Activated T-cell treated with anti-CD3 and anti-CD28 coated beads, Interleukin-2, amount 50 U/mL, for 72 hours (primary cell): ENCODE measurements around the gene IL10. TPM values are rescaled to one million over a fixed set of nuclear protein-coding genes. Genes with fewer than 3 reads are reported as not detected.

Experiments used
- ATAC-seq, 2 donors: fragments of 150-1000 bp; cut with Tn5 transposase; replicated peaks in 1 of 2; 2 replicates each; pipeline ENCODE4 v1.10.0; 2021; ENCODE audit warnings: moderate library complexity in 2 of 2, mild to moderate bottlenecking in 1 of 2
- DNase-seq, 2 donors: peaks; one replicate each; pipeline ENCODE4 v3.0.0; 2021 to 2022; ENCODE audit warnings: mixed read lengths in 1 of 2
- H3K27ac Mint-ChIP-seq: one replicate; pipeline ENCODE4 v1.8.0; 2022; ENCODE audit warnings: mild to moderate bottlenecking, moderate library complexity, mixed read lengths
- H3K27me3 Mint-ChIP-seq: one replicate; pipeline ENCODE4 v1.8.0; 2022; ENCODE audit warnings: low read depth, mixed read lengths
- H3K36me3 Mint-ChIP-seq, 2 donors: one replicate each; pipeline ENCODE4 v1.8.0; 2022; ENCODE audit warnings: mixed read lengths in 2 of 2, mild to moderate bottlenecking in 1 of 2; ENCODE audit not compliant: insufficient read depth in 2 of 2
- H3K4me1 Mint-ChIP-seq: one replicate; pipeline ENCODE4 v1.8.0; 2022; ENCODE audit warnings: low read depth, mixed read lengths
- H3K4me3 Mint-ChIP-seq, 2 donors: one replicate each; pipeline ENCODE4 v1.8.0; 2022; ENCODE audit warnings: mild to moderate bottlenecking in 2 of 2, mixed read lengths in 2 of 2, moderate library complexity in 2 of 2
- H3K9me3 Mint-ChIP-seq, 2 donors: one replicate each; pipeline ENCODE4 v1.8.0; 2022; ENCODE audit warnings: mixed read lengths in 2 of 2
- total RNA-seq, 2 donors: library from RNA; stranded (reverse); gene quantifications; one replicate each; pipeline ENCODE4 v1.2.3, GENCODE V29; 2022

IL10 gene
- 1 to 10 TPM in 1 of 2 donors, under 1 TPM in 1; 0.77 to 2.3 TPM for total RNA-seq

DNA sequence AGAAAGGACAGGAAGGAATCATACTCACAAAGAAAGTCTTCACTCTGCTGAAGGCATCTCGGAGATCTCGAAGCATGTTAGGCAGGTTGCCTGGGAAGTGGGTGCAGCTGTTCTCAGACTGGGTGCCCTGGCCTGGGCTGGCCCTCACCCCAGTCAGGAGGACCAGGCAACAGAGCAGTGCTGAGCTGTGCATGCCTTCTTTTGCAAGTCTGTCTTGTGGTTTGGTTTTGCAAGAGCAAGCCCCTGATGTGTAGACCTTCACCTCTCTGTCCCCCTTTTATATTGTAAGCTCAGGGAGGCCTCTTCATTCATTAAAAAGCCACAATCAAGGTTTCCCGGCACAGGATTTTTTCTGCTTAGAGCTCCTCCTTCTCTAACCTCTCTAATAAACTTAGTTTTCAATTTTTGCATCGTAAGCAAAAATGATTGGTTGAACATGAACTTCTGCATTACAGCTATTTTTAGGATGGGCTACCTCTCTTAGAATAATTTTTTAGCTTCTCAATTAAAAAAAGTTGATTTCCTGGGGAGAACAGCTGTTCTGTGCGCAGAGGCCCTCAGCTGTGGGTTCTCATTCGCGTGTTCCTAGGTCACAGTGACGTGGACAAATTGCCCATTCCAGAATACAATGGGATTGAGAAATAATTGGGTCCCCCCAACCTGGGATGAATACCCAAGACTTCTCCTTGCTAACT is at the start of gene IL10:
IL10 (minus strand) TSS at position 252 of the 695 bp plus-strand sequence; CDS start at position 193, 59 bp downstream.
- peak within 1 kb of the TSS; percentile 44 to 60 for H3K4me3 Mint-ChIP-seq
- H3K9me3 Mint-ChIP-seq = no peaks in the 10 kb centered on the region
- peaks cover 40% of the 10 kb centered on the region for H3K27me3 Mint-ChIP-seq
- DNase-seq = no peak
- H3K36me3 Mint-ChIP-seq = no peaks in the 10 kb centered on the region
- H3K27ac Mint-ChIP-seq = no peak within 1 kb of the TSS
- ATAC-seq = no peak
- peaks cover 67% of the 10 kb centered on the region for H3K4me1 Mint-ChIP-seq

DNA sequence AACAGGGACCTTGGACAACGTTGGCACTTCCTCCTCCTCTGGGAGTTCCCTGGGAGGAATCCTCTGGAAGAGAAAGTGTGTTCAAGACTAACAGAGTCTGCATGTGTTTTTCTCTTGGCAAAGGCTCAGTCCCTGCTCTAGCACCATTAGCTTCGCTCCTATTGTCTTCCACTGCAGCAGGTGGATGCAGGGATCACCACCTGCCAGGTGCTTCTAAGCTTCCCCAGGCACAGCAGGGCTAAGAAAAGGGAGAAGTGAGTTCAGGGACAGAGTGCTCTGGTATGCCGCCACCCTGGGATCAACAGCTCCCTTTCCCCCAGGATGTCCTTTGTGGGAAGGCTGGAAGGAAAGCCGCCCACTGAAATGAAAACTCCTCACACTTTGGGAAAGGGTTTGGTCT is 49.2 kb upstream of the IL10 start:
- H3K4me3 Mint-ChIP-seq = no peak overlapping the region

DNA sequence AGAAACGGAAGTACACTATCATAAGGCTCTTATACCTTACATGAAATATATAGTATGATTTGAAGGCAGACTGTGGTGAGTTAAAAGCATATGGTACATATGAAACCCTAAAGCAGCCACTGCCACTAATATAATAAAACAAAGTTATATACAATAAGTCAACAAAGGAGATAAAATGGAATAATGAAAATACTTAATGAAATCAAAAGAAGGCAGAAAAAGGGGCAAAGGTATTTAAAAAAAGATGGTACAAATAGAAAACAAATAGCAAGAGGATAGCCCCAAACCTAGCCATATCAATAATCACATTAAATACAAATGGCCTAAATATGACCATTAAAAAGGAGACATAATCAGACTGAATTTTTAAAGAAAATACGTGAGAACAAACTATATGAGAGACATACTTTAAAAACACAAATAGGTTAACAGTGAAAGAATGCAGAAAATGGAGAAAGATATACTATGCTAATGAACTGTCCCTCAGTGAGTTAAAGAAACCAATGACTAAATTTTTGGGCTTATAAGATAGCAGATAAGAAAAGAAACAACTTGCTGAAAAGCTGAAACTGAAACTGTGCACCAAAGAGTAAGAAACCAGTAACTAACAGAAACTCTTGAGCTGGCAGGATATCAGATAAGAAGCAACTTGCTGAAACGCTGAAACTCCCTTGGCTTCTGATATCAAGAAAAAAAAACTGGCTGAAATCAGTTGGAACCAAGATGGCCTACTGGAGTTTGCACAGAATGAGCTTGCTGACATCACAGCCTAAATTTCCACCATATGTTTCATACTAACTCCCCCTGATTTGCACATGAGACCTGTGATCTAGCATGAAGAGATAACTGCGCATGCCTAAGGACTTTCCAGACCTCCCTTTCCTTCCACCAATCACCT is 44.3 kb upstream of the IL10 start:
- Mint-ChIP-seq H3K27me3 (no peaks in the 10 kb centered on the region), H3K4me3 (peak overlapping the region; percentile 56 to 83), H3K36me3 (peaks cover 3 to 12% of the 10 kb centered on the region in 2 donors), H3K27ac (peak overlapping the region; percentile 83), H3K4me1 (peaks cover 45% of the 10 kb centered on the region), H3K9me3 (peaks cover 2 to 6% of the 10 kb centered on the region in 2 donors)
- peak; percentile 32 to 44 for DNase-seq
- ATAC-seq = peak; percentile 92 to 93

More for the DNA sequence above, 49.2 kb upstream of the IL10 start:
- no peaks in the 10 kb centered on the region for H3K27me3 Mint-ChIP-seq
- peaks cover 21% of the 10 kb centered on the region for H3K4me1 Mint-ChIP-seq
- H3K27ac Mint-ChIP-seq = no peak overlapping the region
- no peak for ATAC-seq
- no peak for DNase-seq
- H3K9me3 Mint-ChIP-seq = no peaks in the 10 kb centered on the region
- H3K36me3 Mint-ChIP-seq = no peaks in the 10 kb centered on the region

DNA sequence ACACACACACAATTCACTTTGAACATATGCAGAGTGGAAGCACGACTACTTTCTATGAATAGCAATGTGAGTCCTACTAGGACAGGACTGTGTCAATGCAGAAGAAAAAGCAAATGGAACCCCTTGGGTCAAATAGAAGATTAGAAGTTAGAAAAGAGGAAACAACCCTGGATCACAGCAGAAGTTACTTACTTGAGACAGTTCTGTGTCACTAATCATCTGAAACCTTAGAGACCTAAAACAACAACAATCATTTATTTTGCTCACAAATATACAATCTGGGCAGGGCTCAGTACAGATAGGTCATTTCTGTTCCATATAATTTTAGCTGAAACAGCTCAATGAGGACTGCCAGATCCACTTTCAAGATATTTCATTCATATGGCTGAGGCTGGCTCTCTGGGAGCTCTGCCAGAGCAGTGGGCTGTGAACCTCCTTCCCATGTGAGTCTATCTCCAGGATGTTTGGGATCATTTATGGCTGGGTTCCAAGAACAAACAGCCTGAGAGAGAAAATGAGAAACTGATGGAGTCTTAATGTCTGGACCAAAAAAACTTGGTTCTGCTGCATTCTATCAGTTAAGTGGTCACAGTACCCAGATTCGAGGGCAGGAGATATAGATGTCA is 42.5 kb upstream of the IL10 start:
- Mint-ChIP-seq H3K27ac (no peak overlapping the region), H3K4me3 (no peak overlapping the region), H3K9me3 (peaks cover 2 to 6% of the 10 kb centered on the region in 2 donors), H3K36me3 (peaks cover 3 to 14% of the 10 kb centered on the region in 2 donors), H3K27me3 (no peaks in the 10 kb centered on the region), H3K4me1 (peaks cover 45% of the 10 kb centered on the region)
- ATAC-seq = no peak
- DNase-seq = no peak

DNA sequence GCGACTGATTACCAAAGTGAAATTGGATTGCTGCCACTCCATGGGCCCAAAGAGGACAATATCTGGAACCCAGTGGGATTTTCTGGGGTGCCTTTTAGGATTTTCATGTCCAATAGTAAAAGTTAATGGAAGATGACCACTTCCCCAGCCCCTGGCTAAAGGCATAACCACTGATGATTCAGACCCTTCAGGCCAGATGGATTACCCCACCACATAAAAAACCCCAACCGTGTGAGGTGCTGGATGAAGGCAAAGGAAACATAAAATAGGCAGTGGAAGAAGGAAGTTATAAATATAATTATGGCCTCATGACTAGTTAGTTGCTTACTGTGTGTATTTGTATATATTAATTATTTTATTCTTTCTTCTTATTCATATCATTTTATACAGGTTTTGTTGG is 40.2 kb upstream of the IL10 start:
- Mint-ChIP-seq H3K27ac (no peak overlapping the region), H3K4me1 (peaks cover 53% of the 10 kb centered on the region), H3K9me3 (peaks cover 2 to 6% of the 10 kb centered on the region in 2 donors), H3K27me3 (no peaks in the 10 kb centered on the region), H3K4me3 (no peak overlapping the region), H3K36me3 (peaks cover 3 to 14% of the 10 kb centered on the region in 2 donors)
- ATAC-seq (no peak), DNase-seq (no peak)

DNA sequence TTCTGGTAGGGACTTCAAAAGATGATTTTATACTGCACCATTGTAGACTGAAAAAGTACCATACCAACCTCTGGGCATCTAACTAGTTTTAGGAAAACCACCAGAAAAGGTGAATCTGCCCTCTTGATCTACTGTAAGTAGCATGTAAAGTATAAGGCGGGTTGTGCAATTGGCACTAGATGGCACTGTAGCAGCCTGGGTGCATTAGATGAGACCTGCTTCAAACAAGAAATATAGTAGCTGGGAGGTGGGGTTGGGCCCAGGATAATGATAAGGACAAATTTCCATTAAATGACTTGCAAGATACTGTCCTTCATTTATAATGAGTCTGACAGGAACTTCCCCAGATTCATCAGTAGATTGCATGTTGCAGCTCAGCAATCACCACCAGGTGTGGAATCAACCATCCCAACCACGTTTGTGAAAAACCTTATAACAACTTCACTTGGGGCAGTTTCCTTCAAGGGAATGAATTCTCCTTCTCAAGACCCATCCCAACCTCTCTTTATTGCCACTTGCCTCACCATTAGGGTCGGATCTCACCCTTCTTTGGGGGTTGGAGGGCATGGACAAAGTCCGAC is 37.3 kb upstream of the IL10 start:
- H3K36me3 Mint-ChIP-seq = peaks cover 3 to 14% of the 10 kb centered on the region in 2 donors
- peaks cover 6% of the 10 kb centered on the region for H3K27me3 Mint-ChIP-seq
- no peak overlapping the region for H3K4me3 Mint-ChIP-seq
- H3K9me3 Mint-ChIP-seq = peaks cover 0 to 6% of the 10 kb centered on the region in 2 donors
- ATAC-seq (peak in 1 of 2 donors; percentile 65), DNase-seq (peak in 1 of 2 donors; percentile 38)
- peaks cover 53% of the 10 kb centered on the region for H3K4me1 Mint-ChIP-seq
- H3K27ac Mint-ChIP-seq = no peak overlapping the region

DNA sequence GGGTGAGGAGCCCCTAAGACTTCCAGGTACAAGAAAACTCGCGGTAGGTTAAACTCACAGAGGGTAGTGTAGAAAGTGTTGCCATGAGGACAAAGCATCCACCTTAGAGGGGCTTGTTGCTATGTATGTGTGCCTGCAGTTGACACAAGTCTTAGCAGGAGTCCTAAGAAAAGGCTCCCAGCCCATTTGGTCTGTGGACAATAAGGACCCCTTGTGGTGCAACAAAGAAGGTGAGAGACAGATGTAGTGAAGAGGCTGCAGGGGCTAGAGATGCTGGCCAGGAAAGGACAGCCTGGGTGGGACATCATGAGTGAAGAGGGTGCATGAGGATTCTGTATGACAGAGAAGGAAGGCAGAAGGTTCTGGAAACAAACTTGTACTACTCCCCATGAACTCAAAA is 36.3 kb upstream of the IL10 start:
- peaks cover 6% of the 10 kb centered on the region for H3K27me3 Mint-ChIP-seq
- H3K36me3 Mint-ChIP-seq = peaks cover 2 to 11% of the 10 kb centered on the region in 2 donors
- ATAC-seq (peak; percentile 80 to 82), DNase-seq (peak; percentile 55 to 60)
- peaks cover 56% of the 10 kb centered on the region for H3K4me1 Mint-ChIP-seq
- H3K9me3 Mint-ChIP-seq = peaks cover 0 to 3% of the 10 kb centered on the region in 2 donors
- H3K4me3 Mint-ChIP-seq = no peak overlapping the region
- H3K27ac Mint-ChIP-seq = no peak overlapping the region

DNA sequence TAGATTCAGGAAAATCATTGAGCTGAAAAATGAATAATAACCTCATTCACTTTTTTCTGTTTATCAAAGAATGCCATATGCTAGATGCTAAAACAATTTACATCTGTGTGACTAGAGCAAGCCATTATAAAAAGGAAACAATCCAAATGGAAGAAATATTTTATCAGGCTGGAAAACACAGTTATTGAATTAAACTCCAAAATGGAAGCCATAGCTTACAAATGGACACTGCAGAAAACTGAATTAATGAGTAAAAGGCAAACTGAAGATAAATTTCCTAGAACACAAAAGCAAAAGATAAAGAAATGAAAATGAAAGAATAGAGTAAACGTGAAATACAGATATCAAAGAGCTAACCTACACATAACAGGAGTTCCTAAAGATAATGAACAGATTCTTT is 33.1 kb upstream of the IL10 start:
- H3K4me3 Mint-ChIP-seq = peak overlapping the region; percentile 2 to 65
- no peak overlapping the region for H3K27ac Mint-ChIP-seq
- H3K4me1 Mint-ChIP-seq = peaks cover 85% of the 10 kb centered on the region
- ATAC-seq = no peak
- peaks cover 17% of the 10 kb centered on the region for H3K27me3 Mint-ChIP-seq
- peaks cover 0 to 3% of the 10 kb centered on the region in 2 donors for H3K36me3 Mint-ChIP-seq
- H3K9me3 Mint-ChIP-seq = no peaks in the 10 kb centered on the region
- DNase-seq = no peak

DNA sequence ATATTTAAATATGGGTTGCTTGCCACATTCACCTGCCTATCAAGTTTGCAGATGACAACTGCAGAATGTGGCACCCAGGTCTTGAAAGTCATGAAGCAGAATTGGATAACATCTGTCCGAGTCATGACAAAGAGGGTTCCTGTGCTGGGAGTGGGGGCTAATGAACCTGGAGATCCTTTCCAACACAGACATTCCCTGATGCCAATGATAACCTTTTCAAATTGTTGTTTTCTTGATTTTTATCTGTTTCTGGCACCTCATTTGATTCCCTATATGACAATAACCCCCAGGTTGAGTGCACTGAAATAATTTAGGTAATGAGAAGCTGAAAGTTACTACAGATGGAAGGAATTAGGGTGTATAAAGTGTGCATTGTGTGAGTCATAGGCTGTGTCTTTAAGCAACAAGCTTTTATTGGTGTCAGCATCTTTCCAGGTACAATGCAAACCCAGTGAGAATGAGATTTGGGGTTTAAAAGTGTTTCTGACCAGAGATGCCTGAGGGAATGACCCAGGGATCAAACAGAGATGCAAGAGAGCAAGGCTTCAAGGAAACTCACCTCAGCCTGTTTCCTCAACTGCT is 32.0 kb upstream of the IL10 start:
- no peak for DNase-seq
- Mint-ChIP-seq H3K27me3 (peaks cover 25% of the 10 kb centered on the region), H3K36me3 (peaks cover 0 to 3% of the 10 kb centered on the region in 2 donors), H3K27ac (peak overlapping the region; percentile 64), H3K9me3 (no peaks in the 10 kb centered on the region), H3K4me3 (peak overlapping the region; percentile 74 to 77), H3K4me1 (peaks cover 92% of the 10 kb centered on the region)
- no peak for ATAC-seq

DNA sequence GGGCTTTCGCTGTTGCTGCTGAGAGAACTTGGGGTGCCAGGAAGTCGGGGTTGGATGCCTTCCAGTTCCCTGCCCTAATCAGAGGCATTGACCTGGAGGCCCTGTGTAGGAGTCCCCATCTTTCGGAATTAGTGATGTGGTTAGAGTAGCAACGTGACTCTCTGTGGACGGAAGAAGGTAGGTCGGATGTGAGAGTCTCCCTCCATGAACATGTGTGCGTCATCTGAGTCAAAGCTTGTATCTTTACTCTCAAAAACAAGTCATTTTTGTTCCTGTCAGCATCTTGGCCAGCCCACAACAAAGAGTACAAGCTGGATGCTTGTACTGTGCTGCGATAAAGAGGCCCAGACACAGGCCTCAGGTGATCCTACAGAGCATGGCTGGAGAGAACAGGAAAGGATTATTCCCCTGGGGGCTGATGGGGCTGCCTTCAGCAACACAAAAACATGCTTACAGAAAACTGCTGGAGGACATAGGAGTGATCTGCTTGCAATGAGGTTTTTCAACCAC is 31.0 kb upstream of the IL10 start:
- peak; percentile 92 for ATAC-seq
- no peaks in the 10 kb centered on the region for H3K9me3 Mint-ChIP-seq

DNA sequence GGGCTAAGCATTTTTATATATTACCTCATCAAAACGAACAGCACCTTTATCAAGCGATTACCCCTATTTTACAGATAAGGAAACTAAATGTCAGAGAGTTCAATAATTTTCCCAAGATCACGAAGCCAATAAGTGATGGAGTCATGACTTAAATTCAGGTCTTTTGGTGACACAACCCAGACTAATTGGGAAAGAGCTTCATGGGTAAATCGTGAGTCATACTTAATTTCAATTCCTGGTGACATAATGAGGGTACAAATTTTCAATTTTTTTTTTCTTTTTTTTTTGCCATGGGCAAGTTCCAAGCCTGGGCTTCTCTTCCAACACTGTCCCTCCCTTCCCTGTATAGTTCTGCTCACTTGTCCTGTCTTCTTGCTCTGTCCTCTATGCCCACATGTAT is 30.1 kb upstream of the IL10 start:
- no peak for ATAC-seq
- Mint-ChIP-seq H3K9me3 (no peaks in the 10 kb centered on the region), H3K27ac (peak overlapping the region; percentile 81), H3K27me3 (peaks cover 31% of the 10 kb centered on the region), H3K4me1 (peaks cover 96% of the 10 kb centered on the region), H3K4me3 (peak overlapping the region; percentile 74 to 77), H3K36me3 (peaks cover 0 to 3% of the 10 kb centered on the region in 2 donors)
- DNase-seq = no peak

More for the DNA sequence above, 31.0 kb upstream of the IL10 start:
- Mint-ChIP-seq H3K27me3 (peaks cover 31% of the 10 kb centered on the region), H3K27ac (peak overlapping the region; percentile 81), H3K4me3 (peak overlapping the region; percentile 74 to 77), H3K4me1 (peaks cover 92% of the 10 kb centered on the region), H3K36me3 (peaks cover 0 to 3% of the 10 kb centered on the region in 2 donors)
- peak; percentile 82 to 84 for DNase-seq

DNA sequence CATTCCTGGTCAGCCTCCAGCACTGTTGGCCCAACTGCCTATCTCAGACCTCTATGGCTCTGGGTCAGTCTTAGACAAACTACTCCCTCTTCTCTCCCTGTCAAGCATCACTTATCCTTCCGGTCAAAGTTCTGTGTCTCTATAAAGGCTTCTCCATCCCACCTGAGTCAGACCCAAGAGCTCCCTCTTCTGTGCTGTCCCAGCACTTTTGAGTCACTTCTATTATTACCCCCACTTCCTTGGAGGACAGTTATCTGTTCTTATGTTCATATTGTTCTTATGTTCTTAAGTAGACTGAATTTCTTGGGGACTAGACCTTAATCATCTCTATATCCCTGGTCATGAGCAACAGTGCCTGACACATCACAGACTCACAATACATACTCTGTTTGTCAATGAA is 29.2 kb upstream of the IL10 start:
- H3K27ac Mint-ChIP-seq = peak overlapping the region; percentile 5
- peak overlapping the region; percentile 28 to 30 for H3K4me3 Mint-ChIP-seq
- peaks cover 36% of the 10 kb centered on the region for H3K27me3 Mint-ChIP-seq
- H3K36me3 Mint-ChIP-seq = peaks cover 0 to 3% of the 10 kb centered on the region in 2 donors
- peak in 1 of 2 donors; percentile 2 for ATAC-seq
- DNase-seq = no peak
- H3K4me1 Mint-ChIP-seq = peaks cover 87% of the 10 kb centered on the region
- H3K9me3 Mint-ChIP-seq = no peaks in the 10 kb centered on the region
